ENCODE measurements around the gene VGLL4. TPM values are rescaled to one million over a fixed set of nuclear protein-coding genes. Genes with fewer than 3 reads are reported as not detected.

Gene VGLL4
- polyA plus RNA-seq, 3 donors = 8.5 to 13.2 (median 10.0) TPM

DNA sequence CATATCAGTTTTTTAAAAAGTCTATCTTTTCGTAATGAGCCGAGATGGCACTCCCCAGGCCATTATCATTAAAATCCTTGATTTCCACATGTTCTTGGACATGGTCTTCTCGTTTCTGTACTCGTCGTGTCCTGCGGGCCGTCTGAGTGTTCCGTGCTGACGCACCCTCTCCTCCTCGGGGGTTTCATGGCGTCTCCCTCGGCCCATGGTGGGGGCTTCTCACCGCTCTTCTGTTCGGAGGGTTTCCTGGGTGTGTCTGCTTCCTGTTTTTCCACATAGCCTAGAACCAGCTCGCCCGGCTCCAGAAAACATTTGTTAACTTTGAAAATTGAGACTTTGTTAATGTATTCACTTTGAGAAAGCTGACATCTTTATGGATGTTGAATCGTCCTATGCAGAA lies 92.7 kb downstream of the VGLL4 start:
- Histone ChIP-seq H3K27me3 (ENCODE audit: control insufficient read depth in 2 of 2, insufficient read depth in 2 of 2, low read length in 2 of 2) (no peaks in the 10 kb centered on the region), H3K79me2 (ENCODE audit: insufficient read depth, low read length) (peaks cover 27% of the 10 kb centered on the region), H3K9ac (ENCODE audit: insufficient read depth, low read length, poor library complexity, severe bottlenecking) (no peak overlapping the region), H3K4me1 (ENCODE audit: control insufficient read depth in 1 of 2, insufficient read depth in 2 of 2, low read length in 2 of 2) (peaks cover 15 to 16% of the 10 kb centered on the region in 2 donors), H3K9me3 (replicated peaks in 1 of 2; ENCODE audit: control insufficient read depth in 1 of 2, insufficient read depth in 1 of 2, low read length in 2 of 2) (no peaks in the 10 kb centered on the region), H3K27ac (ENCODE audit: low read depth in 1 of 2, low read length in 2 of 2) (no peak overlapping the region), H3K36me3 (replicated peaks in 1 of 2; ENCODE audit: control insufficient read depth in 1 of 2, insufficient read depth in 2 of 2, low read length in 2 of 2) (peaks cover 25 to 39% of the 10 kb centered on the region in 2 donors), H2AFZ (ENCODE audit: insufficient read depth, low read depth, low read length, poor library complexity, severe bottlenecking) (no peak overlapping the region), H3K4me3 (replicated peaks in 1 of 3; ENCODE audit: low read depth in 2 of 3, low read length in 3 of 3) (no peak overlapping the region), H3K4me2 (replicated peaks; ENCODE audit: extremely low read depth, low read length, poor library complexity, severe bottlenecking) (peak overlapping the region; percentile 15), H4K20me1 (ENCODE audit: insufficient read depth, low read length) (peaks cover 99% of the 10 kb centered on the region)
- no peak for DNase-seq
- Mint-ChIP-seq H3K9me3 (no peaks in the 10 kb centered on the region), H3K27ac (peak overlapping the region in 3 of 7 donors; percentile 24 to 80 (median 48)), H3K27me3 (ENCODE audit: low read depth in 3 of 3) (peaks cover 0 to 1% (median 0%) of the 10 kb centered on the region in 3 donors), H3K4me1 (peaks cover 37% of the 10 kb centered on the region), H3K4me3 (no peak overlapping the region), H3K36me3 (peaks cover 32 to 51% of the 10 kb centered on the region in 2 donors)
- TF ChIP-seq, protein P1, sequence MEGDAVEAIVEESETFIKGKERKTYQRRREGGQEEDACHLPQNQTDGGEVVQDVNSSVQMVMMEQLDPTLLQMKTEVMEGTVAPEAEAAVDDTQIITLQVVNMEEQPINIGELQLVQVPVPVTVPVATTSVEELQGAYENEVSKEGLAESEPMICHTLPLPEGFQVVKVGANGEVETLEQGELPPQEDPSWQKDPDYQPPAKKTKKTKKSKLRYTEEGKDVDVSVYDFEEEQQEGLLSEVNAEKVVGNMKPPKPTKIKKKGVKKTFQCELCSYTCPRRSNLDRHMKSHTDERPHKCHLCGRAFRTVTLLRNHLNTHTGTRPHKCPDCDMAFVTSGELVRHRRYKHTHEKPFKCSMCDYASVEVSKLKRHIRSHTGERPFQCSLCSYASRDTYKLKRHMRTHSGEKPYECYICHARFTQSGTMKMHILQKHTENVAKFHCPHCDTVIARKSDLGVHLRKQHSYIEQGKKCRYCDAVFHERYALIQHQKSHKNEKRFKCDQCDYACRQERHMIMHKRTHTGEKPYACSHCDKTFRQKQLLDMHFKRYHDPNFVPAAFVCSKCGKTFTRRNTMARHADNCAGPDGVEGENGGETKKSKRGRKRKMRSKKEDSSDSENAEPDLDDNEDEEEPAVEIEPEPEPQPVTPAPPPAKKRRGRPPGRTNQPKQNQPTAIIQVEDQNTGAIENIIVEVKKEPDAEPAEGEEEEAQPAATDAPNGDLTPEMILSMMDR (IDR thresholded peaks at IDR 0.05) = no peak
- intact Hi-C loops (cut with micrococcal nuclease) = no loop called here
- 82% methylated on average over 9 of the region's 17 CpGs for WGBS (ENCODE audit: insufficient coverage)

- Histone ChIP-seq H3K4me1 (ENCODE audit: control insufficient read depth in 1 of 2, insufficient read depth in 2 of 2, low read length in 2 of 2) (peaks cover 27 to 28% of the 10 kb centered on the region in 2 donors), H4K20me1 (ENCODE audit: insufficient read depth, low read length) (peaks cover 98% of the 10 kb centered on the region), H3K79me2 (ENCODE audit: insufficient read depth, low read length) (peaks cover 23% of the 10 kb centered on the region), H3K36me3 (replicated peaks in 1 of 2; ENCODE audit: control insufficient read depth in 1 of 2, insufficient read depth in 2 of 2, low read length in 2 of 2) (peaks cover 12 to 26% of the 10 kb centered on the region in 2 donors), H3K27ac (ENCODE audit: low read depth in 1 of 2, low read length in 2 of 2) (no peak overlapping the region), H3K9me3 (replicated peaks in 1 of 2; ENCODE audit: control insufficient read depth in 1 of 2, insufficient read depth in 1 of 2, low read length in 2 of 2) (no peaks in the 10 kb centered on the region), H3K27me3 (ENCODE audit: control insufficient read depth in 2 of 2, insufficient read depth in 2 of 2, low read length in 2 of 2) (no peaks in the 10 kb centered on the region), H2AFZ (ENCODE audit: insufficient read depth, low read depth, low read length, poor library complexity, severe bottlenecking) (no peak overlapping the region), H3K9ac (ENCODE audit: insufficient read depth, low read length, poor library complexity, severe bottlenecking) (no peak overlapping the region), H3K4me2 (replicated peaks; ENCODE audit: extremely low read depth, low read length, poor library complexity, severe bottlenecking) (no peak overlapping the region), H3K4me3 (replicated peaks in 1 of 3; ENCODE audit: low read depth in 2 of 3, low read length in 3 of 3) (no peak overlapping the region)
- no CpG with 5 or more reads among the region's 9 CpGs for WGBS (ENCODE audit: insufficient coverage)
- Mint-ChIP-seq H3K36me3 (peaks cover 20 to 46% of the 10 kb centered on the region in 2 donors), H3K27ac (peak overlapping the region in 2 of 7 donors; percentile 38 to 66), H3K4me1 (peaks cover 48% of the 10 kb centered on the region), H3K4me3 (no peak overlapping the region), H3K9me3 (no peaks in the 10 kb centered on the region), H3K27me3 (ENCODE audit: low read depth in 3 of 3) (peaks cover 0 to 1% (median 0%) of the 10 kb centered on the region in 3 donors)
- DNase-seq = no peak
- TF ChIP-seq, protein P1 (IDR thresholded peaks at IDR 0.05) = no peak
- intact Hi-C loops (cut with micrococcal nuclease) = no loop called here
Observed at GRCh38 chr3:11549580-11550140, 94.1 kb downstream of the VGLL4 start.
